Measurements from ENCODE around the gene RAD54L2. TPM values are rescaled to one million over a fixed set of nuclear protein-coding genes. Genes with fewer than 3 reads are reported as not detected.

Gene RAD54L2
- total RNA-seq, 4 donors from 2014 or later = 22.1 to 57.8 (median 26.5) TPM

GRCh38 chr3:51568996-51569395, 30.5 kb downstream of the RAD54L2 start:
- no peak for DNase-seq
- Histone ChIP-seq H3K27ac (no peak overlapping the region), H3K27me3 (no peaks in the 10 kb centered on the region), H3K4me1 (no peaks in the 10 kb centered on the region), H3K4me3 (no peak overlapping the region), H3K9me3 (no peaks in the 10 kb centered on the region), H3K36me3 (peaks cover 0 to 7% (median 0%) of the 10 kb centered on the region in 3 donors)
- TF ChIP-seq POLR2A (IDR thresholded peaks at IDR 0.05) = no peak
- TF ChIP-seq CTCF (IDR thresholded peaks at IDR 0.05) = no peak

DNA sequence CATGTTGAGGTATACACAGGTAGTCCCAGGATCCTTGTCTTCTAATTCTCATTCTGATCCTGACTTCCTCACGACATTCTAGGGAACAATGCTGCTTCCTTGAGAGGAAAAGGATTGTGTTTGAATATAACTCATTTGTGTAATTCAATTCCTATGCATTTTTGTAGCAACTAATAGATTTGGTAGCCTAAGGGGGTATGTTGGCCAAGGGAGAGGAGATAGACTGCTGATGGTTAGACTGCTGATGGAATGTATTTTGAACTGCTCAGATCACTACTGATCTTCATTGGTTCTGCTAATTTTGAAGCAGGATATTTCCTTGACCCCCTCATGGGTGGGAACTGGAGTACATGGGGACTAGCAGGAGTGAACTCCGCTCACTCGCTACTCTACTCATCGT, 39.7 kb downstream of the RAD54L2 start:
- Histone ChIP-seq H3K9me3 (no peaks in the 10 kb centered on the region), H3K4me3 (no peak overlapping the region), H3K36me3 (peaks cover 0 to 3% (median 0%) of the 10 kb centered on the region in 3 donors), H3K27ac (no peak overlapping the region), H3K4me1 (no peaks in the 10 kb centered on the region), H3K27me3 (no peaks in the 10 kb centered on the region)
- no peak for DNase-seq
- no peak for TF ChIP-seq POLR2A (IDR thresholded peaks at IDR 0.05)
- TF ChIP-seq CTCF (IDR thresholded peaks at IDR 0.05) = no peak

DNA sequence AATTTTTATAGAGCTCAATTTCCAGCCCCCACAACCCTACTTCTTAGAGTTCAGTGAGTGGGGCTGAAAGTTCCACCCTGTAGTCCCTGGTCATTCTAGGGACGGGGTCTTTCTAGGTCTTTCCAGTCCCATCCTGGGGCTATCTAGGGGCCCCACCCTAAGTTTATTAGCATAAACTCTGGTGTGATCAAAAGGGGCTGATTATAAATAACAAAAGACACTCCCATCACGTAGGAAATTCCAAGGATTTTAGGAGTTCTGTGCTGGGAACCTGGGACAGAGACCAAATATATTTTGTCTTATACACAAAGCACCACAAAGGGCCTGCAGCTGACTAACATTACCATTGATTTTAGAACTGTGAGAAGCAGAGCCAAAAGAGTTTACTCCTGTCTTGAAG, 41.9 kb downstream of the RAD54L2 start:
- Histone ChIP-seq H3K27me3 (no peaks in the 10 kb centered on the region), H3K4me3 (no peak overlapping the region), H3K9me3 (no peaks in the 10 kb centered on the region), H3K27ac (no peak overlapping the region), H3K36me3 (peaks cover 0 to 4% (median 0%) of the 10 kb centered on the region in 3 donors), H3K4me1 (no peaks in the 10 kb centered on the region)
- TF ChIP-seq POLR2A (IDR thresholded peaks at IDR 0.05) (no peak), CTCF (IDR thresholded peaks at IDR 0.05) (no peak)
- no peak for DNase-seq

GRCh38 chr3:51581524-51581923, 43.0 kb downstream of the RAD54L2 start:
- no peak for TF ChIP-seq POLR2A (IDR thresholded peaks at IDR 0.05)
- TF ChIP-seq CTCF (IDR thresholded peaks at IDR 0.05) = no peak
- no peaks in the 10 kb centered on the region for H3K4me1 ChIP-seq
- no peak for DNase-seq
- H3K36me3 ChIP-seq = peaks cover 0 to 6% (median 0%) of the 10 kb centered on the region in 3 donors
- H3K27me3 ChIP-seq = no peaks in the 10 kb centered on the region
- H3K9me3 ChIP-seq = no peaks in the 10 kb centered on the region
- no peak overlapping the region for H3K27ac ChIP-seq
- no peak overlapping the region for H3K4me3 ChIP-seq

GRCh38 chr3:51585197-51585596, 46.7 kb downstream of the RAD54L2 start:
- no peaks in the 10 kb centered on the region for H3K27me3 ChIP-seq
- TF ChIP-seq POLR2A (IDR thresholded peaks at IDR 0.05) (no peak), CTCF (IDR thresholded peaks at IDR 0.05) (no peak)
- H3K27ac ChIP-seq = no peak overlapping the region
- DNase-seq = no peak
- no peaks in the 10 kb centered on the region for H3K9me3 ChIP-seq
- H3K4me3 ChIP-seq = no peak overlapping the region
- H3K36me3 ChIP-seq = peaks cover 0 to 10% (median 0%) of the 10 kb centered on the region in 3 donors
- H3K4me1 ChIP-seq = no peaks in the 10 kb centered on the region

DNA sequence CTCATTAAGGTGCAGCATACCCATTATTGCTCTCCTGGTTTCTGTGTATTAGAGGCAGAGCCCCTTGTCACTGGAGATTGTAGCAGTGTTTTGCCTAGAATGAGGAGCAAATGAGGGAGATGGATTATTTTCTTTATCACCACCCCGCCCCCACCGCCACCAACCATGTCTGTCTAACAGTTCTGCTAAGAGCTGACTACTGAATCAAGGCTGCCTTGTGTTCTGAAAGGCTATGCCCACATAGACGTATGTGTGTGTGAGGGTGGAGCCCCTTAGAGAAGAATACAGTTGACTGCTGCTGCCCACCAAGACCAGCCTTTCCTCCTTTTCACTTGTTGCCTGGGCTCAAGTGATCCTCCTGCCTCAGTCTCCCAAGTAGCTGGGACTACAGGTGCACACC, 47.4 kb downstream of the RAD54L2 start:
- H3K9me3 ChIP-seq = no peaks in the 10 kb centered on the region
- no peaks in the 10 kb centered on the region for H3K27me3 ChIP-seq
- TF ChIP-seq POLR2A (IDR thresholded peaks at IDR 0.05) (no peak), CTCF (IDR thresholded peaks at IDR 0.05) (no peak)
- DNase-seq = no peak
- no peaks in the 10 kb centered on the region for H3K4me1 ChIP-seq
- H3K4me3 ChIP-seq = no peak overlapping the region
- no peak overlapping the region for H3K27ac ChIP-seq
- peaks cover 0 to 17% (median 0%) of the 10 kb centered on the region in 3 donors for H3K36me3 ChIP-seq
